K562 (cell line): ENCODE results near the gene SPTBN2. TPM values are rescaled to one million over a fixed set of nuclear protein-coding genes. Genes with fewer than 3 reads are reported as not detected.

Experiments used
- ATAC-seq: fragments of 200-7000 bp; cut with Tn5 transposase; 3 replicates; pipeline ENCODE4 v1.9.1; 2020; ENCODE audit warnings: moderate library complexity
- BruUV-seq: library from RNA; stranded (reverse); fragments of 400-500 nt; replicated peaks from 2 replicates; lab custom pipeline; 2021; lab: Mats Ljungman, UMichigan
- CTCF ChIA-PET: fragments of 300-600 bp; formaldehyde crosslinking; extraction: SDS; loops from one replicate; lab custom pipeline; 2021; ENCODE audit warnings: low intra/inter-chr PET ratio; lab: Yijun Ruan, JAX
- POLR2A ChIA-PET: fragments of 300-600, 350-650 bp; sonication (Branson Sonifier 250); formaldehyde crosslinking; extraction: SDS; loops from one replicate; lab custom pipeline; 2021; ENCODE audit warnings: antibody characterized with exemption, inconsistent platforms; lab: Yijun Ruan, JAX
- DNase-seq, 4 experiments: peaks; one replicate each; pipeline versions ENCODE4 v3.0.0 to v3.0.0-alpha.2; 2011 to 2018; ENCODE audit warnings: low spot score in 3 of 4, mixed read lengths in 3 of 4; ENCODE audit errors: extremely low read depth in 1 of 4
- FAIRE-seq: peaks from 2 replicates; lab custom pipeline; 2011; peaks lifted over from hg19 to GRCh38; lab: Jason Lieb, UNC
- H2AFZ ChIP-seq: 2 replicates; pipeline ENCODE4 v1.6.0; 2011; ENCODE audit warnings: low read depth, low read length, control low read depth, inconsistent platforms
- H3K27ac ChIP-seq: fragments of 200-600 bp; 3 replicates; pipeline ENCODE4 v1.8.0; 2011; ENCODE audit warnings: low read depth, mild to moderate bottlenecking, control low read depth, inconsistent platforms, low read length, moderate library complexity, mixed read lengths; ENCODE audit errors: extremely low read depth
- H3K27me3 ChIP-seq, 2 experiments: fragments of 300-600 bp in 1 of 2; 2 replicates in 1 of 2; 3 replicates in 1 of 2; pipeline versions ENCODE4 v1.6.0 to v1.8.0; 2011; ENCODE audit warnings: inconsistent platforms in 2 of 2, low read length in 2 of 2, mild to moderate bottlenecking in 1 of 2, mixed read lengths in 1 of 2, moderate library complexity in 1 of 2; ENCODE audit not compliant: control insufficient read depth in 2 of 2, insufficient read depth in 2 of 2
- H3K36me3 ChIP-seq: fragments of 300-600 bp; 3 replicates; pipeline ENCODE4 v1.8.0; 2011; ENCODE audit warnings: mild to moderate bottlenecking, low read length, inconsistent platforms; ENCODE audit not compliant: control insufficient read depth, insufficient read depth
- H3K4me1 ChIP-seq, 2 experiments: fragments of 200-600 bp in 1 of 2; replicated peaks in 1 of 2; 2 replicates in 1 of 2; 3 replicates in 1 of 2; pipeline versions ENCODE4 v1.5.1 to v1.8.0; 2011; ENCODE audit warnings: inconsistent platforms in 2 of 2, low read length in 2 of 2, mild to moderate bottlenecking in 1 of 2, mixed read lengths in 1 of 2, moderate library complexity in 1 of 2; ENCODE audit not compliant: control insufficient read depth in 2 of 2, insufficient read depth in 2 of 2
- H3K4me2 ChIP-seq: 2 replicates; pipeline ENCODE4 v1.6.1; 2011; ENCODE audit warnings: low read length, control low read depth, inconsistent platforms, mixed read lengths; ENCODE audit not compliant: insufficient read depth
- H3K4me3 ChIP-seq: fragments of 200-600 bp; sonication (generic), shearing (Covaris generic); 2 replicates; pipeline ENCODE4 v1.5.1; 2016; ENCODE audit warnings: control low read depth, inconsistent platforms
- H3K79me2 ChIP-seq: fragments of 200-600 bp; 3 replicates; pipeline ENCODE4 v1.8.0; 2011; ENCODE audit warnings: low read length, inconsistent platforms; ENCODE audit not compliant: control insufficient read depth, insufficient read depth
- H3K9ac ChIP-seq, 2 experiments: 2 replicates each; pipeline versions ENCODE4 v1.6.0 to v1.6.1; 2011; ENCODE audit warnings: low read depth in 2 of 2, low read length in 2 of 2, control low read depth in 1 of 2, inconsistent platforms in 1 of 2, mild to moderate bottlenecking in 1 of 2, mixed read lengths in 1 of 2; ENCODE audit not compliant: insufficient read depth in 1 of 2
- H3K9me1 ChIP-seq: one replicate; pipeline ENCODE4 v1.6.0; 2011; ENCODE audit warnings: inconsistent platforms, mild to moderate bottlenecking, low read length, moderate library complexity; ENCODE audit not compliant: control insufficient read depth, insufficient read depth
- H3K9me3 ChIP-seq: replicated peaks from 2 replicates; pipeline ENCODE4 v1.5.1; 2011; ENCODE audit warnings: low read depth, low read length, inconsistent platforms; ENCODE audit not compliant: control insufficient read depth, insufficient read depth
- H4K20me1 ChIP-seq: replicated peaks from 2 replicates; pipeline ENCODE4 v1.6.1; 2011; ENCODE audit warnings: low read length, inconsistent platforms, mixed read lengths; ENCODE audit not compliant: control insufficient read depth, insufficient read depth
- BCL6 ChIP-seq: fragments of 250-450 bp; sonication (Bioruptor Pico); IDR thresholded peaks from 2 replicates; pipeline ENCODE4 v1.4.0; 2020
- BRF1 ChIP-seq: IDR thresholded peaks from 3 replicates; pipeline ENCODE4 v1.6.1; 2011; ENCODE audit warnings: borderline replicate concordance, mild to moderate bottlenecking; ENCODE audit not compliant: insufficient read length; ENCODE audit errors: extremely low read depth
- CREB1 ChIP-seq, 2 experiments: sonication (generic) in 1 of 2; formaldehyde crosslinking in 1 of 2; IDR thresholded peaks; 2 replicates each; pipeline versions ENCODE4 v1.6.1 to v1.8.0; 2012 to 2022; ENCODE audit warnings: inconsistent platforms in 1 of 2, mild to moderate bottlenecking in 1 of 2, missing genetic modification reagents in 1 of 2, moderate library complexity in 1 of 2
- IRF9 ChIP-seq: fragments of 450-650 bp; IDR thresholded peaks from 2 replicates; pipeline ENCODE4 v1.6.1; 2016; ENCODE audit warnings: missing biosample characterization, missing genetic modification characterization
- KDM2B ChIP-seq: fragments of 250-450 bp; sonication (Bioruptor Pico); IDR thresholded peaks from 2 replicates; pipeline ENCODE4 v1.8.0; 2021; ENCODE audit warnings: mild to moderate bottlenecking, moderate library complexity
- MAFK ChIP-seq: IDR thresholded peaks from 2 replicates; pipeline ENCODE4 v1.6.1; 2011; ENCODE audit warnings: low read length, improper control_type of control experiment
- MLX ChIP-seq, 2 experiments: fragments of 450-650 bp in 1 of 2; sonication (generic) in 1 of 2; formaldehyde crosslinking; conservative IDR thresholded peaks; 2 replicates each; pipeline versions ENCODE4 v1.4.0 to v1.8.1; 2020 to 2022; ENCODE audit warnings: mild to moderate bottlenecking in 1 of 2, missing genetic modification reagents in 1 of 2
- MTA1 ChIP-seq: fragments of 450-650 bp; IDR thresholded peaks from 2 replicates; pipeline ENCODE4 v1.6.1; 2017; ENCODE audit warnings: borderline replicate concordance
- RAD51 ChIP-seq: fragments of 450-650 bp; IDR thresholded peaks from 2 replicates; pipeline ENCODE4 v1.7.1; 2016; ENCODE audit warnings: low read depth, mild to moderate bottlenecking, borderline replicate concordance
- RBM22 ChIP-seq: fragments of 200-400 bp; formaldehyde crosslinking; IDR thresholded peaks from 2 replicates; pipeline ENCODE4 v1.6.1; 2018; ENCODE audit warnings: low read length, low read depth; ENCODE audit not compliant: poor library complexity, severe bottlenecking
- RHOXF2B ChIP-seq: fragments of 250-450 bp; sonication (Bioruptor Pico); conservative IDR thresholded peaks from 2 replicates; pipeline ENCODE4 v1.5.1; 2021
- SMAD4 ChIP-seq: fragments of 250-450 bp; sonication (Bioruptor Pico); conservative IDR thresholded peaks from 2 replicates; pipeline ENCODE4 v1.8.0; 2021; ENCODE audit warnings: inconsistent platforms, mild to moderate bottlenecking, moderate library complexity
- SMARCB1 ChIP-seq: IDR thresholded peaks from 2 replicates; pipeline ENCODE4 v1.6.1; 2011; ENCODE audit warnings: improper control_type of control experiment, low read depth; ENCODE audit not compliant: insufficient read length
- USF1 ChIP-seq: sonication (generic); formaldehyde crosslinking; IDR thresholded peaks from 2 replicates; pipeline ENCODE4 v1.9.0; 2022; ENCODE audit warnings: mild to moderate bottlenecking, missing genetic modification reagents
- ZBTB1 ChIP-seq: sonication (generic); formaldehyde crosslinking; IDR thresholded peaks from 2 replicates; pipeline ENCODE4 v1.8.1; 2023; ENCODE audit warnings: missing genetic modification reagents, low read depth, mild to moderate bottlenecking, borderline replicate concordance
- ZC3H4 ChIP-seq: sonication (generic); formaldehyde crosslinking; IDR thresholded peaks from 2 replicates; pipeline ENCODE4 v1.9.0; 2021; ENCODE audit warnings: missing genetic modification reagents, borderline replicate concordance
- ZNF282 ChIP-seq: sonication (generic); formaldehyde crosslinking; IDR thresholded peaks from 2 replicates; pipeline ENCODE4 v1.8.1; 2023; ENCODE audit warnings: missing genetic modification reagents
- WGBS: fragments of 100-300 bp; shearing (Covaris generic); methylation state at CpG from one replicate; pipeline ENCODE4 v1.1.6; 2016; ENCODE audit warnings: low coverage, mixed read lengths; ENCODE audit not compliant: insufficient coverage; ENCODE audit errors: missing lambda C conversion rate; 5-methylcytosine and 5-hydroxymethylcytosine counted together
- in situ Hi-C: fragments of 300-500 bp; cut with MboI; formaldehyde crosslinking; loops from 4 replicates; pipeline ENCODE4 v1.15.0; 2018; ENCODE audit warnings: inconsistent platforms, mixed read lengths
- intact Hi-C: fragments of 100-400 bp; cut with micrococcal nuclease; formaldehyde crosslinking; loops from 2 replicates; pipeline ENCODE4 v1.14.2; 2022
- polyA plus RNA-seq, 8 experiments: library from polyadenylated mRNA; depleted of rRNA in 4 of 8; stranded (reverse) in 5 of 8; unstranded in 3 of 8; fragments of >200 nt; fragmentation: Nextera tagmentation in 2 of 8; fragmentation: Illumina TruSeq in 1 of 8; extraction: Ambion mirVana in 2 of 8; extraction: Trizol in 1 of 8; gene quantifications; 2 replicates each; pipeline versions ENCODE4 v1.2.1 to v1.2.3, GENCODE V29; 2011 to 2014; ENCODE audit warnings: inconsistent platforms in 1 of 8, missing spikeins in 1 of 8
- total RNA-seq, 7 experiments: library from RNA; depleted of rRNA in 6 of 7; stranded (reverse); fragments of >200 nt in 6 of 7; fragmentation: Illumina TruSeq in 2 of 7; extraction: Trizol in 2 of 7; gene quantifications; 2 replicates each; pipeline versions ENCODE4 v1.2.1 to v1.2.3, GENCODE V29; 2011 to 2021; ENCODE audit warnings: low replicate concordance in 1 of 7
- TF ChIP-seq, protein P1 (sequence below): fragments of 200-400 bp; formaldehyde crosslinking; IDR thresholded peaks from 2 replicates; pipeline ENCODE4 v1.6.1; 2017; ENCODE audit warnings: mild to moderate bottlenecking, low read depth, low read length, moderate library complexity
- TF ChIP-seq, protein P2 (sequence below): sonication (generic); formaldehyde crosslinking; IDR thresholded peaks from 2 replicates; pipeline ENCODE4 v1.8.0; 2022; ENCODE audit warnings: mild to moderate bottlenecking, missing genetic modification reagents

The SPTBN2 gene
- total and polyA plus RNA-seq, 9 of the 15 experiments (the other 6 are each of a cell fraction or from before 2014, with no cell fraction given) = 0.38 to 56.5 (median 19.7) TPM

- FAIRE-seq = no peak
- ChIA-PET POLR2A (no interaction called here), CTCF (no interaction called here)
- Histone ChIP-seq H3K9ac (no peak overlapping the region), H3K4me2 (no peak overlapping the region), H3K9me3 (no peaks in the 10 kb centered on the region), H3K4me1 (peaks cover under 1 to 2% of the 10 kb centered on the region in 2 experiments; a peak in 3 of 5 replicates), H3K27me3 (peaks cover 0 to 3% of the 10 kb centered on the region in 2 experiments; a peak in 2 of 5 replicates), H3K79me2 (no peaks in the 10 kb centered on the region), H4K20me1 (no peaks in the 10 kb centered on the region), H3K4me3 (no peak overlapping the region), H2AFZ (no peak overlapping the region), H3K9me1 (no peaks in the 10 kb centered on the region), H3K36me3 (no peaks in the 10 kb centered on the region), H3K27ac (no peak overlapping the region)
- intact Hi-C loops (no loop called here), in situ Hi-C loops (no loop called here)
- no peak for DNase-seq
- no TSS peak for BruUV-seq
- 8% methylated on average over 3 of the region's 3 CpGs for WGBS
- no peak for ATAC-seq
- TF ChIP-seq IRF9 (tag) (no peak), ZC3H4 (CRISPR knock-in tag) (no peak), RBM22 (no peak), SMARCB1 (no peak), ZBTB1 (CRISPR knock-in tag) (no peak), MTA1 (no peak), BRF1 (no peak), SMAD4 (CRISPR knock-in tag) (no peak), CREB1 (IDR thresholded peaks at IDR 0.05) (no peak), CREB1 (CRISPR knock-in tag; IDR thresholded peaks at IDR 0.05) (no peak), USF1 (CRISPR knock-in tag) (no peak), RHOXF2B (CRISPR knock-in tag) (no peak), ZNF282 (CRISPR knock-in tag) (no peak), MAFK (no peak), MLX (CRISPR knock-in tag; conservative IDR thresholded peaks at IDR 0.05) (no peak), RAD51 (no peak), KDM2B (CRISPR knock-in tag) (no peak), BCL6 (CRISPR knock-in tag) (no peak)
- TF ChIP-seq, protein P1, sequence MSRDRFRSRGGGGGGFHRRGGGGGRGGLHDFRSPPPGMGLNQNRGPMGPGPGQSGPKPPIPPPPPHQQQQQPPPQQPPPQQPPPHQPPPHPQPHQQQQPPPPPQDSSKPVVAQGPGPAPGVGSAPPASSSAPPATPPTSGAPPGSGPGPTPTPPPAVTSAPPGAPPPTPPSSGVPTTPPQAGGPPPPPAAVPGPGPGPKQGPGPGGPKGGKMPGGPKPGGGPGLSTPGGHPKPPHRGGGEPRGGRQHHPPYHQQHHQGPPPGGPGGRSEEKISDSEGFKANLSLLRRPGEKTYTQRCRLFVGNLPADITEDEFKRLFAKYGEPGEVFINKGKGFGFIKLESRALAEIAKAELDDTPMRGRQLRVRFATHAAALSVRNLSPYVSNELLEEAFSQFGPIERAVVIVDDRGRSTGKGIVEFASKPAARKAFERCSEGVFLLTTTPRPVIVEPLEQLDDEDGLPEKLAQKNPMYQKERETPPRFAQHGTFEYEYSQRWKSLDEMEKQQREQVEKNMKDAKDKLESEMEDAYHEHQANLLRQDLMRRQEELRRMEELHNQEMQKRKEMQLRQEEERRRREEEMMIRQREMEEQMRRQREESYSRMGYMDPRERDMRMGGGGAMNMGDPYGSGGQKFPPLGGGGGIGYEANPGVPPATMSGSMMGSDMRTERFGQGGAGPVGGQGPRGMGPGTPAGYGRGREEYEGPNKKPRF = no peak
- TF ChIP-seq, protein P2, sequence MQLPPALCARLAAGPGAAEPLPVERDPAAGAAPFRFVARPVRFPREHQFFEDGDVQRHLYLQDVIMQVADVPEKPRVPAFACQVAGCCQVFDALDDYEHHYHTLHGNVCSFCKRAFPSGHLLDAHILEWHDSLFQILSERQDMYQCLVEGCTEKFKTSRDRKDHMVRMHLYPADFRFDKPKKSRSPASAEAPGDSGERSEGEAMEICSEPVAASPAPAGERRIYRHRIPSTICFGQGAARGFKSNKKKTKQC (CRISPR knock-in tag) = no peak
Measured at GRCh38 chr11:66734215-66734614, 5.2 kb upstream of the SPTBN2 start.
